OCI-LY1 (cell line): Measurements from ENCODE around the gene RDH14.

Source experiments
- EZH2 ChIP-seq: fragments of 200-600 bp; sonication (generic), shearing (Covaris generic); IDR thresholded peaks from 2 replicates; pipeline ENCODE4 v1.8.0; 2017; ENCODE audit warnings: borderline replicate concordance, mixed run types, mild to moderate bottlenecking, antibody characterized with exemption, low read length, moderate library complexity, mixed read lengths
- TF ChIP-seq, protein P1 (sequence below): fragments of 200-600 bp; sonication (generic), shearing (Covaris generic); IDR thresholded peaks from 2 replicates; pipeline ENCODE4 v1.5.1; 2017; ENCODE audit warnings: mild to moderate bottlenecking, antibody characterized with exemption, low read length, moderate library complexity, mixed read lengths

DNA sequence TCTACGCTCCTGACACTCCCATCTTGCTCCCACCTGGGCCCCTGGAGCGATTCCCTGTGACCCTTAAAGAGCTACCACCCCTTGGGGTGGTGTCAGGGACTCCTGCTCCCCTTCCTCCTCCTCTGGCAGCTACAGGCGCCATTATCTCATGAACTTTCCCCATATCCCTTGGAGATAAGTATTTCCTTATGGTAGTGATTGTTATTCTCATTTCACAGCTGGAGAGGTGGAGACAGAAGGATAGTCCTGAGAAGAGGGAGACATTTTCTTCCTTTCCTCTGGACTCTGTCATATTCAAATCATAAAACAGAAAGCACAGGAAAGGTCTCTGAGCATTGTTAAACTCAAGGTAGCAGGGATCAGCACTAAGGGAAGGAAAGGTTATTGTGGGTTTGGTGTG lies 34.6 kb downstream of the RDH14 start:
- TF ChIP-seq, protein P1, sequence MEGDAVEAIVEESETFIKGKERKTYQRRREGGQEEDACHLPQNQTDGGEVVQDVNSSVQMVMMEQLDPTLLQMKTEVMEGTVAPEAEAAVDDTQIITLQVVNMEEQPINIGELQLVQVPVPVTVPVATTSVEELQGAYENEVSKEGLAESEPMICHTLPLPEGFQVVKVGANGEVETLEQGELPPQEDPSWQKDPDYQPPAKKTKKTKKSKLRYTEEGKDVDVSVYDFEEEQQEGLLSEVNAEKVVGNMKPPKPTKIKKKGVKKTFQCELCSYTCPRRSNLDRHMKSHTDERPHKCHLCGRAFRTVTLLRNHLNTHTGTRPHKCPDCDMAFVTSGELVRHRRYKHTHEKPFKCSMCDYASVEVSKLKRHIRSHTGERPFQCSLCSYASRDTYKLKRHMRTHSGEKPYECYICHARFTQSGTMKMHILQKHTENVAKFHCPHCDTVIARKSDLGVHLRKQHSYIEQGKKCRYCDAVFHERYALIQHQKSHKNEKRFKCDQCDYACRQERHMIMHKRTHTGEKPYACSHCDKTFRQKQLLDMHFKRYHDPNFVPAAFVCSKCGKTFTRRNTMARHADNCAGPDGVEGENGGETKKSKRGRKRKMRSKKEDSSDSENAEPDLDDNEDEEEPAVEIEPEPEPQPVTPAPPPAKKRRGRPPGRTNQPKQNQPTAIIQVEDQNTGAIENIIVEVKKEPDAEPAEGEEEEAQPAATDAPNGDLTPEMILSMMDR: no peak
- no peak for TF ChIP-seq EZH2
